Vagina (tissue), 2 donors: Measurements from ENCODE around the gene NADK2. TPM values are rescaled to one million over a fixed set of nuclear protein-coding genes. Genes with fewer than 3 reads are reported as not detected.
A peak's percentile ranks its signal among the peaks of the same experiment; 100 is the strongest.

ENCODE experiments used
- DNase-seq, 2 donors: peaks; one replicate each; pipeline ENCODE4 v3.0.0-alpha.2; 2017; ENCODE audit errors: extremely low spot score in 2 of 2
- H3K27ac ChIP-seq: fragments of 200-600 bp; sonication (generic); one replicate; pipeline ENCODE4 v1.5.1; 2019
- H3K27me3 ChIP-seq: fragments of 200-600 bp; sonication (generic); one replicate; pipeline ENCODE4 v1.5.1; 2019
- H3K36me3 ChIP-seq, 2 donors: fragments of 200-600 bp; sonication (generic); one replicate each; pipeline ENCODE4 v1.5.1; 2017 to 2019
- H3K4me1 ChIP-seq: fragments of 200-600 bp; sonication (generic); one replicate; pipeline ENCODE4 v1.5.1; 2019
- H3K4me3 ChIP-seq, 2 donors: fragments of 200-600 bp; sonication (generic); 1 replicate in 1 of 2; 2 replicates in 1 of 2; pipeline ENCODE4 v1.5.1; 2016 to 2019
- H3K9me3 ChIP-seq: fragments of 200-600 bp; sonication (generic); one replicate; pipeline ENCODE4 v1.5.1; 2019
- POLR2A ChIP-seq, 2 donors: fragments of 450-650 bp; IDR thresholded peaks; one replicate each; pipeline ENCODE4 v1.6.1; 2017; ENCODE audit warnings: antibody characterized with exemption in 2 of 2, mild to moderate bottlenecking in 2 of 2, moderate library complexity in 2 of 2
- POLR2AphosphoS5 ChIP-seq, 2 donors: sonication (generic); formaldehyde crosslinking; IDR thresholded peaks; one replicate each; pipeline ENCODE4 v1.9.0; 2017; ENCODE audit warnings: antibody characterized with exemption in 2 of 2, mild to moderate bottlenecking in 2 of 2, low read depth in 1 of 2; ENCODE audit not compliant: insufficient read depth in 1 of 2
- intact Hi-C: fragments of 100-400 bp; cut with DNase I; formaldehyde crosslinking; loops from one replicate; pipeline ENCODE4 v1.15.1; 2023
- total RNA-seq: library from RNA; depleted of rRNA; stranded (reverse); fragments of >200 nt; gene quantifications from one replicate; pipeline ENCODE4 v1.2.3, GENCODE V29; 2016
- TF ChIP-seq, protein P1 (sequence below), 3 experiments: fragments of 450-650 bp in 2 of 3; fragments of 200-600 bp in 1 of 3; sonication (generic) in 1 of 3; IDR thresholded peaks; one replicate each; pipeline ENCODE4 v1.5.1; 2017 to 2019; ENCODE audit warnings: antibody characterized with exemption in 3 of 3, mild to moderate bottlenecking in 2 of 3, moderate library complexity in 2 of 3

Gene NADK2
- total RNA-seq, 1 donor from 2014 or later, result 9.6 TPM

DNA sequence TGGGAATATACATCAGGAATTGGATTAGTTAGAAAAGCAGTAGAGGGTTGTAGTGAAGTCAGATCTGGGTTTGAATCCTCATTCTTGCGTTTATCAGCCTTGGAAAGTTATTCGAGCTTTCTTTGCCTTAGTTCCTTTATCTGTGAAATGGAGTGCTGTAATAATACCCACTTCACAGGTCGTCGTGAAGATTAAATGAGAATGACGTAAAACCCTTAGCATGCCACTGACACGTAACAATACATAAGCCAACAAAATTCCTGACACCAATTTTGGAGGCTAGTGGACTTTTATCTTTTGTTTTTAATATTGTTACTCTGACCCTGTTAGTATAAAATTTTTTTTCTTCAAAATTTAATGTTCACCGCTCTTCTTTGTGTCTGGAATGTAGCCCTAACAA lies 86.4 kb downstream of the NADK2 start:
- H3K9me3 ChIP-seq, result no peaks in the 10 kb centered on the region
- H3K4me1 ChIP-seq, result peaks cover 44% of the 10 kb centered on the region
- TF ChIP-seq, protein P1, sequence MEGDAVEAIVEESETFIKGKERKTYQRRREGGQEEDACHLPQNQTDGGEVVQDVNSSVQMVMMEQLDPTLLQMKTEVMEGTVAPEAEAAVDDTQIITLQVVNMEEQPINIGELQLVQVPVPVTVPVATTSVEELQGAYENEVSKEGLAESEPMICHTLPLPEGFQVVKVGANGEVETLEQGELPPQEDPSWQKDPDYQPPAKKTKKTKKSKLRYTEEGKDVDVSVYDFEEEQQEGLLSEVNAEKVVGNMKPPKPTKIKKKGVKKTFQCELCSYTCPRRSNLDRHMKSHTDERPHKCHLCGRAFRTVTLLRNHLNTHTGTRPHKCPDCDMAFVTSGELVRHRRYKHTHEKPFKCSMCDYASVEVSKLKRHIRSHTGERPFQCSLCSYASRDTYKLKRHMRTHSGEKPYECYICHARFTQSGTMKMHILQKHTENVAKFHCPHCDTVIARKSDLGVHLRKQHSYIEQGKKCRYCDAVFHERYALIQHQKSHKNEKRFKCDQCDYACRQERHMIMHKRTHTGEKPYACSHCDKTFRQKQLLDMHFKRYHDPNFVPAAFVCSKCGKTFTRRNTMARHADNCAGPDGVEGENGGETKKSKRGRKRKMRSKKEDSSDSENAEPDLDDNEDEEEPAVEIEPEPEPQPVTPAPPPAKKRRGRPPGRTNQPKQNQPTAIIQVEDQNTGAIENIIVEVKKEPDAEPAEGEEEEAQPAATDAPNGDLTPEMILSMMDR (IDR thresholded peaks at IDR 0.05), result no peak
- TF ChIP-seq POLR2A (IDR thresholded peaks at IDR 0.05) (no peak), POLR2AphosphoS5 (IDR thresholded peaks at IDR 0.05; ENCODE audit: insufficient read depth in 1 of 2, low read depth in 1 of 2) (no peak)
- H3K36me3 ChIP-seq, result peaks cover 0 to 6% of the 10 kb centered on the region in 2 donors
- no peak overlapping the region for H3K4me3 ChIP-seq
- DNase-seq, result no peak
- no peaks in the 10 kb centered on the region for H3K27me3 ChIP-seq
- intact Hi-C loops, result no loop called here
- H3K27ac ChIP-seq, result no peak overlapping the region

DNA sequence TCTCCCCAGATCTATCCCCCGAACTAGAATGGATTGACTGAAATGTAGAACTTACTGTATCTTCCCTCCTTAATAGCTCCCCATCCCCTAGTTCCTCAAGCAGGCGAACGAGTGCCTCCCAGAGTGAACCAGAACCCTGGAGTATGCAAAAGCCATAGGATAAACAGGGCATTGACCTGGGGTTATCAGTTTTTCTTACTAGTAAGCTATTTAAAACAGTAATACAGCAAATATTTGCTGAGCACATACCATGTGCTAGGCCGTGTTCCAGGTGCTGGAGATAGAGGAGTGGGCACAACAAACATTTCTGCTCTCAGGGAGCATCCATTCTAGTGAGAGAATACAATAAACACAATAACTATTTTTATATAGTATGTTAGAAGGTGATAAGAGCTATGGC lies 88.0 kb downstream of the NADK2 start:
- Histone ChIP-seq H3K36me3 (peaks cover 0 to 6% of the 10 kb centered on the region in 2 donors), H3K4me3 (no peak overlapping the region), H3K27ac (no peak overlapping the region), H3K4me1 (peaks cover 46% of the 10 kb centered on the region), H3K9me3 (no peaks in the 10 kb centered on the region), H3K27me3 (no peaks in the 10 kb centered on the region)
- intact Hi-C loops, result no loop called here
- no peak for TF ChIP-seq POLR2A (IDR thresholded peaks at IDR 0.05)
- TF ChIP-seq, protein P1 (IDR thresholded peaks at IDR 0.05), result no peak
- TF ChIP-seq POLR2AphosphoS5 (IDR thresholded peaks at IDR 0.05; ENCODE audit: insufficient read depth in 1 of 2, low read depth in 1 of 2), result no peak
- DNase-seq, result no peak

DNA sequence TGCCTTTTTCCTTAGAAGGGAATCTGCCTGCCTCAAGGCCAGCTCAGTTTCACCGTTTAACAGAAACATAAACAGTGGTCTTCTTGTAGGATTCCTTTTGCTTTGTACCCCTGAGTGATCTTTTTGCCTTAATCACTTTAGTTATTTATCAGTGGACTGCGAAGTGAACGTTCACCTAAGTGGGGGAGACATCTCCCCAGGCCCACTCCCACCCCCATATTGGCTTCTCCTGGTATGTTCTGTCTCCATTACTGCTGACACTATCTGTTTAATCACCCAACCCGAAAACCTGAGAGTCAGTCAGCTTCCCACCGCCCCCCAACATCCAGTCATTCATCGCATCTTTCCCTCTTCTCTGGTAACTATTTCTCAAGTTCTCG lies 88.4 kb downstream of the NADK2 start:
- peaks cover 46% of the 10 kb centered on the region for H3K4me1 ChIP-seq
- DNase-seq, result no peak
- no peak overlapping the region for H3K27ac ChIP-seq
- peaks cover 0 to 4% of the 10 kb centered on the region in 2 donors for H3K36me3 ChIP-seq
- TF ChIP-seq POLR2A (IDR thresholded peaks at IDR 0.05), result no peak
- TF ChIP-seq POLR2AphosphoS5 (IDR thresholded peaks at IDR 0.05; ENCODE audit: insufficient read depth in 1 of 2, low read depth in 1 of 2), result no peak
- TF ChIP-seq, protein P1 (IDR thresholded peaks at IDR 0.05), result no peak
- intact Hi-C loops, result no loop called here
- peak overlapping the region in 1 of 2 donors; percentile 98 for H3K4me3 ChIP-seq
- H3K27me3 ChIP-seq, result no peaks in the 10 kb centered on the region
- H3K9me3 ChIP-seq, result no peaks in the 10 kb centered on the region

DNA sequence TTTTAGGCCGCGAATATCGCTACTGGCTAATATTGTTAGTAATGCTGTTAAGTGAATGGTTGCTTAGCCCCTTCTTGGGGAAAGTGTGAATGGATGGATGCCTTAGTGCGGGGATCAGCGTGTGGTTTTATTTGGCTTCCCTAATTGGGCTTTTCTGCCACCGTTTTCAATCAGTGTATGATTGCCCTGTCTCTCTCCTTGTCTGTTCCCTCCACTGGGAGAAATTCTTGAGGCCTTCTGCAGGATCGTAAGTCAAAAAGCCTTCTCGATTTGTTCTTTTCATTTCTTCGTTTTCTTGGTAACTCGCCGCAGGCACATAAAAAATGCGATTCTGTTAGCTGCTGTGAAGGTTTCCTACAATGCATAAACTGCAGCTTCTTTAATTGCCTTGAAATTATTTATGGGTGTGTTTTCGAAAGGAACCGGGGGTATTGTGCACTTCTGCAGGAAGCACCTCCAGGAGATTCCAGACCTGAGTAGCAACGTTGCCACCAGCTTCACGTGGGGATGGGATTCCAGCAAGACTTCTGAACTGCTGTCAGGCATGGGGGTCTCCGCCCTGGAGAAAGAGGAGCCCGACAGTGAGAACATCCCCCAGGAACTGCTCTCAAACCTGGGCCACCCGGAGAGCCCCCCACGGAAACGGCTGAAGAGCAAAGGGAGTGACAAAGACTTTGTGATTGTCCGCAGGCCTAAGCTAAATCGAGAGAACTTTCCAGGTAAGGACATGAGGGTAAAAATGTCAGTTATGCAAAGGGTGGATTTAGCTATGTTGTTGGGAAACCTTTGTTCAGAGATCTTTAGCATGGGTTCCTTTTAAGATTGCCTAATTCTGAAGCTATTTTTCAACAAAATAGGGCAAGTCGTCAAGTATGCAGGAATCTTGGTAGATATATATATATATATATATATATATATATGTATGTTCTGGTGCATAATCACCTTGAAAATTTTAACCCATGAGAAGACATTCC lies 89.1 kb downstream of the NADK2 start:
- Histone ChIP-seq H3K36me3 (no peaks in the 10 kb centered on the region), H3K27ac (peak overlapping the region; percentile 79), H3K4me1 (peaks cover 46% of the 10 kb centered on the region), H3K27me3 (no peaks in the 10 kb centered on the region), H3K9me3 (no peaks in the 10 kb centered on the region), H3K4me3 (peak overlapping the region; percentile 80 to 98)
- intact Hi-C loops, result no loop called here
- TF ChIP-seq POLR2A (IDR thresholded peaks at IDR 0.05), result no peak
- TF ChIP-seq, protein P1 (IDR thresholded peaks at IDR 0.05), result no peak
- TF ChIP-seq POLR2AphosphoS5 (IDR thresholded peaks at IDR 0.05; ENCODE audit: insufficient read depth in 1 of 2, low read depth in 1 of 2), result no peak
- DNase-seq, result no peak
